ENCODE results near the gene ASTN2.

DNA sequence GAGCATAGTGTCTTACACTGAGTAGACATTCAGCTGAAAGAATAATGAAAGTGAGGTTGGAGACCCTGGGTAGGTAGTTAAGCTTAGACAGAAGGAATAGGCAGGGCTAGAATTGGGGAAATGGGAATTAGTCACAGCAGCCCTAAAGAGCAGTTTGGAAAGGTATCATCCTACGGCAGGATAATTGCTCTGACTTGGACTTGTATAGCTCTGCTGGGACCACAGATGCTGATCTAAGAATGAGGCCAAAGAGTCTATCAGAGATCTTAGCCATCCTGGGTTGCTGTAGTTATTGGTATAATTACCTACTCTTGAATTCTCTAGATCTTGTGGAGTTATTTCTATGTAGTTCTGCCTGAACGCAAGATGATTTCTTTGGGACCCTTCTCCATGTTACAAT lies 288.0 kb downstream of the ASTN2 start:
- TF ChIP-seq CTCF (conservative IDR thresholded peaks at IDR 0.05): no peak
- no peak for TF ChIP-seq ZFX (IDR thresholded peaks at IDR 0.05)
